Fibroblast of mammary gland (primary cell): Measurements from ENCODE around the gene HAUS1.
"Not testable (repeated sequence)": the region's sequence is repeated elsewhere in the genome, so short reads cannot be mapped to it uniquely, and the experiment has no call there.

Experiments
- DNase-seq: peaks from one replicate; pipeline ENCODE4 v3.0.0-alpha.2; 2010; ENCODE audit warnings: low read depth
- H3K4me3 ChIP-seq: 2 replicates; pipeline ENCODE4 v1.5.1; 2011; ENCODE audit warnings: low read depth, mild to moderate bottlenecking, low read length, moderate library complexity; ENCODE audit not compliant: control insufficient read depth
- TF ChIP-seq, protein P1 (sequence below): conservative IDR thresholded peaks from 2 replicates; pipeline ENCODE4 v1.5.1; 2011; ENCODE audit warnings: low read depth, low read length, inconsistent platforms; ENCODE audit not compliant: control insufficient read depth, insufficient read depth

HAUS1 gene

GRCh38 chr18:46163091-46163490 lies 58.9 kb downstream of the HAUS1 start:
- DNase-seq = no peak
- H3K4me3 ChIP-seq = no peak overlapping the region
- TF ChIP-seq, protein P1, sequence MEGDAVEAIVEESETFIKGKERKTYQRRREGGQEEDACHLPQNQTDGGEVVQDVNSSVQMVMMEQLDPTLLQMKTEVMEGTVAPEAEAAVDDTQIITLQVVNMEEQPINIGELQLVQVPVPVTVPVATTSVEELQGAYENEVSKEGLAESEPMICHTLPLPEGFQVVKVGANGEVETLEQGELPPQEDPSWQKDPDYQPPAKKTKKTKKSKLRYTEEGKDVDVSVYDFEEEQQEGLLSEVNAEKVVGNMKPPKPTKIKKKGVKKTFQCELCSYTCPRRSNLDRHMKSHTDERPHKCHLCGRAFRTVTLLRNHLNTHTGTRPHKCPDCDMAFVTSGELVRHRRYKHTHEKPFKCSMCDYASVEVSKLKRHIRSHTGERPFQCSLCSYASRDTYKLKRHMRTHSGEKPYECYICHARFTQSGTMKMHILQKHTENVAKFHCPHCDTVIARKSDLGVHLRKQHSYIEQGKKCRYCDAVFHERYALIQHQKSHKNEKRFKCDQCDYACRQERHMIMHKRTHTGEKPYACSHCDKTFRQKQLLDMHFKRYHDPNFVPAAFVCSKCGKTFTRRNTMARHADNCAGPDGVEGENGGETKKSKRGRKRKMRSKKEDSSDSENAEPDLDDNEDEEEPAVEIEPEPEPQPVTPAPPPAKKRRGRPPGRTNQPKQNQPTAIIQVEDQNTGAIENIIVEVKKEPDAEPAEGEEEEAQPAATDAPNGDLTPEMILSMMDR = no peak

- TF ChIP-seq, protein P1 = no peak
Measured at GRCh38 chr18:46163941-46164499, 59.8 kb downstream of the HAUS1 start.

GRCh38 chr18:46164502-46164901 lies 60.3 kb downstream of the HAUS1 start:
- DNase-seq, H3K4me3 ChIP-seq: not testable (repeated sequence)

More at GRCh38 chr18:46163941-46164499, 59.8 kb downstream of the HAUS1 start:
- no peak for DNase-seq
- H3K4me3 ChIP-seq = no peak overlapping the region

- TF ChIP-seq, protein P1 = no peak
- H3K4me3 ChIP-seq = no peak overlapping the region
- DNase-seq = no peak
Measured at GRCh38 chr18:46164920-46165319, 60.7 kb downstream of the HAUS1 start.

GRCh38 chr18:46166261-46166970 lies 62.2 kb downstream of the HAUS1 start:
- DNase-seq = no peak
- TF ChIP-seq, protein P1 = no peak
- H3K4me3 ChIP-seq = no peak overlapping the region

- DNase-seq = no peak
- TF ChIP-seq, protein P1 = no peak
- no peak overlapping the region for H3K4me3 ChIP-seq
Measured at GRCh38 chr18:46167971-46168370, 63.8 kb downstream of the HAUS1 start.

- TF ChIP-seq, protein P1 = no peak
- peak; percentile 84 for DNase-seq
Measured at GRCh38 chr18:46169464-46169941, 65.3 kb downstream of the HAUS1 start.

More at GRCh38 chr18:46169464-46169941, 65.3 kb downstream of the HAUS1 start:
- no peak overlapping the region for H3K4me3 ChIP-seq
